GM21390 (cell line): ENCODE results near the gene SPSB3.
"Not testable (repeated sequence)": the region's sequence is repeated elsewhere in the genome, so short reads cannot be mapped to it uniquely, and the experiment has no call there.

Experiments
- ATAC-seq: cut with Tn5 transposase; IDR thresholded peaks from one replicate; pipeline ENCODE4 v1.9.1; 2021; ENCODE audit not compliant: unreplicated experiment

The SPSB3 gene

DNA sequence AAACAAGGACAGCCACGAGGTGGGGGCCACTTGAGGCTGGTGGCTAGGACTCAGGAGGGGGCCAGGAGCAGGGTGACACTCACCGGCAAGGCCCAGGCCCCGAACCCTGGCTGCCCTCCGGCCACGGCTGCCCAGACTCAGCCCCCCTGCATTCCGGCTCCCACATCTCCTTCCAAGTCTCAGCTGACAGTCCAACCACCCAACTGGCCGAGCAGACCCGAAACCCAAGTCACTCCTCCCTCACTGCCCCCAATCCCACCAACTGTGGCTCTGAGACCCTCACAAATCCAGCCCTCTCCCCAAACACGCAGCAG is 34.9 kb upstream of the SPSB3 start:
- ATAC-seq, result no peak

DNA sequence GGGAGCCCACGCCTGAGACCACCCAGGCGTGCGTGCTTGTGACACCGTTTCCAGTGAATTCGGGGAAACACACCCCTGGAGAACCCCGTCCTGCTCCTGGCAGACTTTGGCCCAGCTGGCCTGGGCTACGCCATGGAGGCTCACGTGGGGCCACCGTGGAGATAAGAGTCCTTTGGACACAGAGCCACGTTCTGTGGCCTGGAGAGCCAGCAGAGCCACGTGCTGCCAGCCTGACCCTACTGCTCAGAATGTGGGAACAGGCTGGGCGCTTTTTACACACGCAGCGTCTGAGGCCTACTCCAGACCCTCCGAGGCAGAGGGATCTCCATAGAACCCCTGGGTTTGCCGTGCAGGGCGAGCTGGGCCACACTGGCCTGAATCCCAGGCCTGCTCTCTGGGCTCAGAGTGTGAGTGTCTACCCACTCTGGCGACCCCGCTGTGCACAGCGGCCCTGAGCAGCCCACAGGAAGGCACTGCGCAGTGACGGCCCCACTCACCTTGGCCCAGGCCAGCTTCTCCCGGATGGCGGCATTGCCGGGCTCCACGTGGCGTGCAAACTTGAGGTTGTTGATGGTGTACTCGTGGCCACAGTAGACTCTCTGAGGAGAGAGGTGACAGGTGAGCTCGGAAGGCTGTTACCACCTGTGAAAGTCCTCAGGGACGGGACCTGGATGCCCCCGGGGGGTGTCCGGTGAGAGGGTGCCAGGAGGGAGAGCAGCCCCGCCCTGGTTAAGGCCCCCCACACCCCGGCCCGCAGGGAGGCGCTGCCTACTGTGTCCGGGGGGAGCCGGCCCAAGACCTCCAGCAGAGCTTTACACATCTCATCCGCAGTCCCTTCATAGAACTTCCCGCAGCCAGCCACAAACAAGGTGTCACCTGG is 34.3 kb upstream of the SPSB3 start:
- no peak for ATAC-seq

- ATAC-seq, result no peak
Measured at GRCh38 chr16:1815461-1815860, 33.1 kb upstream of the SPSB3 start.

- no peak for ATAC-seq
Measured at GRCh38 chr16:1812732-1813163, 30.4 kb upstream of the SPSB3 start.

GRCh38 chr16:1810536-1810935 is 28.2 kb upstream of the SPSB3 start:
- ATAC-seq, result no peak

DNA sequence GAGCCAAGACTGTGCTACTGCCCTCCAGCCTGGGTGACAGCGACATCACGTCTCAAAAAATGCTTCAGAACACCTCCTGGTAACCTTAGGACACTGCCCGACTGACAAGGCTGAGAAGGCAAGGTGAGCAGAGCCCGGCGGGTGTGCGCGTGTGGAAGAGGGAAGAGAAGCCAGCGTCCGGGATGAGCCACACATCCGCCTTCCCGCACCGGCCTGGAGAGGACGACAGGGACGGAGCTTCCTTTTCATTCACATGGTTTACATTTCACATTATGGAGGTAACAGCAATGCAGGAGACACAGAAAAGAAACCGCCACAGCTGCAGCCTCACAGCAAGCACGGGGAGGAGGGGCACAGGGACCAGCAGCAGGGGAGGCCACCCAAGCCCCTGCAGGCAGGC is 27.7 kb upstream of the SPSB3 start:
- no peak for ATAC-seq

DNA sequence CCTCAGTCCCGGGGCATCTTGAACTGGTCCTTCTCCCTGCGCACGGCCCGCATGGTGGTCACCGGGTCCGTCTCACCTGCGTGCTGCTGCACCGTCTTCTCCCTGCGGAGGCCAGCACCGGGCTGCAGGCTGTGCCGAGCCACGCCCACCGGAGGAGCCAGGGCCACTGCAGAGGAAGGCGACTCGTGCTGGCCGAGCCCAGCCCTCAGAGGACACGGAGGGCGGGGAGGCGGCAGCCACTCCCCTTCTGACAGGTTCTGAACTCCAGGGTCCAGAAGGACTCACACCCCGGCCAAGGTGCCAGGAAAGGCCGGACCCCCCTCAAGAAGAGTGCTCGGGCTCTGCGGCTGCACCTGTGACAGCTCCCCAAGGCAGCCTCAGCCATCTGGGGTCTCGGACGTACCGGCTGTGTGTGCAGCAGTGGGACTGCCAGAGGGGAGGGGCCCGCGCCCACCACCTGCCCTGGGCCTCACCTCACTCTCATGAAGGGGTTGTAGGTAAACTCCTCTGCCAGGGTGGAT is 27.0 kb upstream of the SPSB3 start:
- ATAC-seq, result no peak

DNA sequence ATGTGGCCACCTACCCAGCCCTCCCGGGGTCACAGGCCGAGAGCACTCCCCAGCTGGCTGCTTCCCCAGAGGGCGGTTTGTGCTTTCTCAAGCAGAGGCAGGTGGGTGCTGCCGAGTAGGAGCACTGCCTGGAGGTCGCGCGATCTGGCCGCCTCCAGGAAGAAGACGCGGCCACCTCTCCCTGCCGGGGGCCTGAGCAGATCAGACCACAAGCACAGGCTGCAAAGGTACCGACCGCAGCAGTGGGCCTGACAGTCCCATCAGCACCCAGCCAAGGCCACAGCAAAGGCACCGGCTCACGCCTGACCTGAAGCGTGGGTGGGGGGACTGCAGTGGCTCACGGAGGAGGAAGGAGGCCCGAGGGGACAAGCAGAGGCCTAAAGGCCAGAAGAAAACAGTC is 26.3 kb upstream of the SPSB3 start:
- ATAC-seq, result no peak

DNA sequence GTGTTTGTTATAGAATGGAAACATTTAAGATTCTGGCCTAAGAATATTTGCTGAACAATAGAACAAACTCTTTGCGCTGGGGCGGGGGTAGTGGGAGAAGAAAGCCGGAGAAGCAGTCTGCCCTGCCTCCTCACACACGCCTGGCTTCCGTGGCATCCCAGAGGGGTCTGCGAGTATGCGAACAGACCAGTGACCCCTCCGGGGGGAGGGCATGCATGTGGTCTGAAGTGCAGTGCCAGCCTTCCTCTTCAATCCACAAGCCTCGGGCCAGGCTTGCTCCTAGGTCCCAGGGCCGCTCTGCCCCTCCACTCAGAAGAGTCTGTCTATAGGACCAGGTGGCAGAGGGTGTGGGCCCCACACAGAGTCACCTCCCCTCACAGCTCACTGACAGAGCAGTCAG is 25.3 kb upstream of the SPSB3 start:
- ATAC-seq, result no peak

DNA sequence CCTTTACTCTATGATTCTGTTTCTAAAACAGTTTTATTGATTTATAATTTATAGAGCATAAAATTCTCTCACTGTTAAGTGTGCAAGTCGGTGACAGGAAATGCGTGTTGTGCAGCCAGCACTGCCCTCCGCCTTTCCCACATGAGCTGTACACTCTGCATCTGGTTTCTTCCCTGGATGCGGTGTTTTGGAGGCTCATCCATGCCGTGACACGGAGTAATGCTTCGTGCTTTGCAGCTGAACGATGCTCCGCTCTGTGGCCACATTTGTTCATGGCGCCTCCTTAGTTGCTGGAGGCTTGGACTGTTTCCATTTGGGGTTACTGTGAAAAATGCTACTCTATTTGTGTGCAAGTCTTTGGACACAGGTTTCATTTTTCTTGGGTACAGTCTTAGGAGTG is 18.3 kb upstream of the SPSB3 start:
- no peak for ATAC-seq

DNA sequence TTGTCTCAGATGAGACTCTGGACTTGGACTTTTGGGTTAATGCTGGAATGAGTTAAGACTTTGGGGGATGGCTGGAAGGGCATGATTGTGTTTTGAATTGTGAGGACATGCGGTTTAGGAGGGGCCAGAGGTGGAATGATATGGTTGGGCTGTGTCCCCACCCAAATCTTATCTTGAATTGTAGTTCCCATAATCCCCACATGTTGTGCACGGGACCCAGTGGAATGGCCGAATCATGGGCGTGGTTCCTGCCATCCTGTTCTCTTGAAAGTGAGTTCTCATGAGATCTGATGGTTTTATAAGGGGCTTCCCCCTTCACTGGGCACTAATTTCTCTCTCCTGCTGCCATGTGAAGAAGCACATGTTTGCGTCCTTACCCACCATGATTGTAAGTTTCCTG is 16.9 kb upstream of the SPSB3 start:
- ATAC-seq, result not testable (repeated sequence)

- ATAC-seq, result no peak
Measured at GRCh38 chr16:1794908-1795666, 12.7 kb upstream of the SPSB3 start.

DNA sequence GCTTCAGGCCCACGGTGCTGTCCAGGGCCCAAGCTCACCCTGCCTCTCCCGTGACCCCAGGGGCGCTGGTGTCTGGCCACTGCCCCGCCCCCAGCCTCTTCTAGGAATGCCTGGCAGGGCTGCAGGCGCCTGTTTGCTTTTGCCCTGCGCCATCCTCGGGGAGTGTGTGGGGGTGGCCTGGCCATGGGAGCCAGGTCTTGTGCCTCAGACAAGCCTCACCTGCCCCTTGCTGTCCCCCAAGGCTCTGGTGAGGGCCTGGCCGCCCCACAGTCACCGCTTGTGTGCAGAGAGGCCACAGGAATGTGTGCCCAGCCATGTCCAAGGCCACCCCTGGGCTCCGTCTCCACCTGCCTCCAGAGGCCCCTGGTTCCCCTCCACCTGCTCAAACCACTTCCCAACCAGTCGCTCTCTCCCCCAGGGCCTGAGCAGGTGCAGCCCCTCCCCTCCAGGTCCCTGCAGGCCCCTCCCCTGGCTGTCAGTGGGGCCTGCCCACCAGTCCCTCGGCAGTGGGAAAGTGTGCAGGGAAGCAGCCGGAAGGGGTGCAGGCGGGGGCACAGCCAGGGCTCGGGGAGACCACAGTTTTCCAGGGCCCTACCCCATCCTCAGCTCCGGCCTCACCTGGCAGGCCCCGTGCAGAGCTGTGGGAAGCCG is 12.0 kb upstream of the SPSB3 start:
- no peak for ATAC-seq

- ATAC-seq, result no peak
Measured at GRCh38 chr16:1793578-1794220, 11.3 kb upstream of the SPSB3 start, which contains the start of gene IGFALS. Gene IGFALS, minus strand, starts transcription at chr16:1793705. Its CDS starts 53 bp downstream, at chr16:1793652.

- no peak for ATAC-seq
Measured at GRCh38 chr16:1792836-1793577, 10.6 kb upstream of the SPSB3 start.

DNA sequence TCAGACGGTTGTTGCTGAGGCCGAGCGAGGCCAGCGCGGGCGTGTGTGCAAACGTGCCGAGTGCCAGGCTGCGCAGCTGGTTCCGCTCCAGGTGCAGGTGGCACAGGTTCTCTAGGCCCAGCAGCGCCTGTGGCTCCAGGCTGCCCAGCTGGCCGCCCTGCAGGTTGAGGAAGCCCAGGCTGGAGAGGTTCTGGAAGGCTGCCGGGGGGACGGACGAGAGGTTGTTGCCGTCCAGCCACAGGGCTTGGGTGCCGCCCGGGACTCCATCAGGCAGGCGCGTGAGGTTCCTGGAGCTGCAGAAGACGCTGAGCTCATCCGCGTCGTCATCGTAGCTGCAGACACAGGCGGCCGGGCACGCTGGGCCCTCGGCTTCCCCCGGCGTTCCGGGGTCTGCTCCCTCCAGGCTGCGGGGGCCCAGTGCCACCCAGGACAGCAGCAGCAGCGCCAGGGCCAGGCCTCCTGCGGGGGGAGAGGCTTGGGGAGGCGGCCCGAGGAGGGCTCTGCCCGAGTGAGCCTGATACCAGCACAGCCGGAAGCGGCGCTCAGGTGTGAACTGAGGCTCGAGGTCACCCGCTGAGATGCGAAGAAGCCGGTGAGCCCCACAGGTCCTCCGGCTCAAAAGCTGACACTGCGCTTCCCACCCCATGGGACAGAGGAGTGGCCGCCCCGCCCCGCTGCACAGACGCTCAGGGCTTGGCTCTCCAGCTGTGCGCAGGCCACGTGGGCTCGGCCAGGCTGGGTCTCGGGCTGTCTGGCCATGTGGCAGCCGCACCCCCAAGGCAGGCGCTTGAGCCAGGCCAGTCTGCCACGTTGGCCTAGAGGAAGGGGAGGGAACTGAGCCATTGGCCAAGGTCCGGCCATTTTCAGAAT is 9.8 kb upstream of the SPSB3 start:
- no peak for ATAC-seq

DNA sequence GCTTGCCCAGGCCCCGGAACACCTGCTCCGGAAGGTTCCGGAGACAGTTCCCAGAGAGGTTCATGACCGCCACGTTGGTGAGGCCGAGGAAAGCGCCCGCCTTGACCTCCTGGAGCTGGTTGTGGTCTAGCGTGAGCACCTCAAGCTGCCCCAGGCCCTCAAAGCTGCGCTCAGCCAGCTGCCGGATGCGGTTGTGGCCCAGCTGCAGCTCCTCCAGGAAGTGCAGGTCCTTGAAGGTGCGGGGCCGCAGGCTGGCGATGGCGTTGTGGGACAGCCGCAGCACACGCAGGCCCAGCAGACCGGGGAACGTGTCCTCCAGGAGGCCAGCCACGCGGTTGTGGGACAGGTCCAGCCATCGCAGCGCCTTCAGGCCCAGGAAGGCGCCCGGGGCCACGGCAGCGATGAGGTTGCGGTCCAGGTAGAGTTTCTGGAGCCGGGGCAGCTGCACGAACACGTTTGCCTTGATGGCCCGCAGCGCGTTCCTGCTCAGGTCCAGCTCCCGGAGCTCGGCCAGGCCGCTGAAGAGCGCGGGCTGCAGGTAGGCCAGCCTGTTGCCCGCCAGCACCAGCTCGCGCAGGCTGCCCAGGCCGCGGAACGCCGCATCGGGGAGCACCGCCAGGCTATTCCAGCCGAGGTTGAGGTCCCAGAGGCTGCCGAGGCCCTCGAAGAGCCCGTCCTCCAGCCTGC is 9.0 kb upstream of the SPSB3 start:
- ATAC-seq, result no peak

GRCh38 chr16:1790611-1791255 is 8.4 kb upstream of the SPSB3 start:
- ATAC-seq, result no peak
